A549 (cell line): ENCODE data around the gene ANKRD63.

Experiments
- CHD2 ChIP-seq: fragments of 150-350 bp; IDR thresholded peaks from 2 replicates; pipeline ENCODE4 v1.6.1; 2014; ENCODE audit warnings: low read length; ENCODE audit not compliant: partially characterized antibody
- CTCF ChIP-seq: fragments of >200 bp; sonication (Bioruptor Twin); formaldehyde crosslinking; IDR thresholded peaks from 3 replicates; pipeline ENCODE4 v1.5.1; 2016
- EHMT2 ChIP-seq: fragments of 200-600 bp; sonication (generic); IDR thresholded peaks from 2 replicates; pipeline ENCODE4 v1.6.1; 2016; ENCODE audit warnings: antibody characterized with exemption, low read depth, mild to moderate bottlenecking, moderate library complexity
- HDAC2 ChIP-seq: fragments of 200-600 bp; sonication (generic); IDR thresholded peaks from 2 replicates; pipeline ENCODE4 v1.6.1; 2016
- MAZ ChIP-seq: fragments of 150-350 bp; IDR thresholded peaks from 2 replicates; pipeline ENCODE4 v1.6.1; 2014; ENCODE audit warnings: antibody characterized with exemption, low read depth, low read length, borderline replicate concordance
- SMC3 ChIP-seq: fragments of >200 bp; sonication (Bioruptor Twin); formaldehyde crosslinking; IDR thresholded peaks from 3 replicates; pipeline ENCODE4 v1.6.1; 2018; ENCODE audit warnings: inconsistent platforms
- ZSCAN20 ChIP-seq: fragments of 250-450 bp; sonication (Bioruptor Pico); IDR thresholded peaks from 2 replicates; pipeline ENCODE4 v1.8.0; 2022; ENCODE audit warnings: mild to moderate bottlenecking, moderate library complexity

- TF ChIP-seq CTCF = no peak
- no peak for TF ChIP-seq HDAC2
- TF ChIP-seq ZSCAN20 (CRISPR knock-in tag) = no peak
- no peak for TF ChIP-seq SMC3
- no peak for TF ChIP-seq CHD2
- TF ChIP-seq EHMT2 = no peak
- no peak for TF ChIP-seq MAZ
Observed at GRCh38 chr15:40300771-40301170, 17.9 kb upstream of the ANKRD63 start.
